Ishikawa (cell line): ENCODE results near the gene SMIM35.

Experiments
- CEBPB ChIP-seq: IDR thresholded peaks from 2 replicates; pipeline ENCODE4 v1.6.1; 2012
- CREB1 ChIP-seq: IDR thresholded peaks from 2 replicates; pipeline ENCODE4 v1.6.1; 2012; ENCODE audit warnings: low read depth
- EP300 ChIP-seq: IDR thresholded peaks from 2 replicates; pipeline ENCODE4 v1.6.1; 2012; ENCODE audit warnings: borderline replicate concordance
- RAD21 ChIP-seq: IDR thresholded peaks from 2 replicates; pipeline ENCODE4 v1.6.1; 2012; ENCODE audit warnings: low read depth
- TAF1 ChIP-seq: IDR thresholded peaks from 2 replicates; pipeline ENCODE4 v1.6.1; 2012; ENCODE audit warnings: low read depth, mild to moderate bottlenecking
- TEAD4 ChIP-seq: IDR thresholded peaks from 2 replicates; pipeline ENCODE4 v1.6.1; 2012
- TF ChIP-seq, protein P1 (sequence below): IDR thresholded peaks from 2 replicates; pipeline ENCODE4 v1.6.1; 2012
- TF ChIP-seq, protein P2 (sequence below): IDR thresholded peaks from 2 replicates; pipeline ENCODE4 v1.6.1; 2012; ENCODE audit warnings: low read depth, mild to moderate bottlenecking
- TF ChIP-seq, protein P3 (sequence below): IDR thresholded peaks from 2 replicates; pipeline ENCODE4 v1.6.1; 2012

- peak; percentile 71 for TF ChIP-seq TEAD4
- TF ChIP-seq, protein P1, sequence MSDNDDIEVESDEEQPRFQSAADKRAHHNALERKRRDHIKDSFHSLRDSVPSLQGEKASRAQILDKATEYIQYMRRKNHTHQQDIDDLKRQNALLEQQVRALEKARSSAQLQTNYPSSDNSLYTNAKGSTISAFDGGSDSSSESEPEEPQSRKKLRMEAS = peak; percentile 89
- TF ChIP-seq RAD21 = peak; percentile 8; the same call in 1 of the 2 replicates
- TF ChIP-seq, protein P2, sequence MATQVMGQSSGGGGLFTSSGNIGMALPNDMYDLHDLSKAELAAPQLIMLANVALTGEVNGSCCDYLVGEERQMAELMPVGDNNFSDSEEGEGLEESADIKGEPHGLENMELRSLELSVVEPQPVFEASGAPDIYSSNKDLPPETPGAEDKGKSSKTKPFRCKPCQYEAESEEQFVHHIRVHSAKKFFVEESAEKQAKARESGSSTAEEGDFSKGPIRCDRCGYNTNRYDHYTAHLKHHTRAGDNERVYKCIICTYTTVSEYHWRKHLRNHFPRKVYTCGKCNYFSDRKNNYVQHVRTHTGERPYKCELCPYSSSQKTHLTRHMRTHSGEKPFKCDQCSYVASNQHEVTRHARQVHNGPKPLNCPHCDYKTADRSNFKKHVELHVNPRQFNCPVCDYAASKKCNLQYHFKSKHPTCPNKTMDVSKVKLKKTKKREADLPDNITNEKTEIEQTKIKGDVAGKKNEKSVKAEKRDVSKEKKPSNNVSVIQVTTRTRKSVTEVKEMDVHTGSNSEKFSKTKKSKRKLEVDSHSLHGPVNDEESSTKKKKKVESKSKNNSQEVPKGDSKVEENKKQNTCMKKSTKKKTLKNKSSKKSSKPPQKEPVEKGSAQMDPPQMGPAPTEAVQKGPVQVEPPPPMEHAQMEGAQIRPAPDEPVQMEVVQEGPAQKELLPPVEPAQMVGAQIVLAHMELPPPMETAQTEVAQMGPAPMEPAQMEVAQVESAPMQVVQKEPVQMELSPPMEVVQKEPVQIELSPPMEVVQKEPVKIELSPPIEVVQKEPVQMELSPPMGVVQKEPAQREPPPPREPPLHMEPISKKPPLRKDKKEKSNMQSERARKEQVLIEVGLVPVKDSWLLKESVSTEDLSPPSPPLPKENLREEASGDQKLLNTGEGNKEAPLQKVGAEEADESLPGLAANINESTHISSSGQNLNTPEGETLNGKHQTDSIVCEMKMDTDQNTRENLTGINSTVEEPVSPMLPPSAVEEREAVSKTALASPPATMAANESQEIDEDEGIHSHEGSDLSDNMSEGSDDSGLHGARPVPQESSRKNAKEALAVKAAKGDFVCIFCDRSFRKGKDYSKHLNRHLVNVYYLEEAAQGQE = no peak
- no peak for TF ChIP-seq CREB1
- peak; percentile 16; the same call in 1 of the 2 replicates for TF ChIP-seq CEBPB
- peak; percentile 92 for TF ChIP-seq EP300
- TF ChIP-seq, protein P3, sequence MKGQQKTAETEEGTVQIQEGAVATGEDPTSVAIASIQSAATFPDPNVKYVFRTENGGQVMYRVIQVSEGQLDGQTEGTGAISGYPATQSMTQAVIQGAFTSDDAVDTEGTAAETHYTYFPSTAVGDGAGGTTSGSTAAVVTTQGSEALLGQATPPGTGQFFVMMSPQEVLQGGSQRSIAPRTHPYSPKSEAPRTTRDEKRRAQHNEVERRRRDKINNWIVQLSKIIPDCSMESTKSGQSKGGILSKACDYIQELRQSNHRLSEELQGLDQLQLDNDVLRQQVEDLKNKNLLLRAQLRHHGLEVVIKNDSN = peak; percentile 69
- no peak for TF ChIP-seq TAF1
Observed at GRCh38 chr11:118076754-118077281, 9.9 kb downstream of the SMIM35 start, which contains the start of gene TMPRSS4.
